K562 (cell line): ENCODE measurements around the gene TCF3. TPM values are rescaled to one million over a fixed set of nuclear protein-coding genes. Genes with fewer than 3 reads are reported as not detected.

ENCODE experiments used
- BRF1 ChIP-seq: IDR thresholded peaks from 3 replicates; pipeline ENCODE4 v1.6.1; 2011; ENCODE audit warnings: borderline replicate concordance, mild to moderate bottlenecking; ENCODE audit not compliant: insufficient read length; ENCODE audit errors: extremely low read depth
- HDAC6 ChIP-seq: IDR thresholded peaks from 2 replicates; pipeline ENCODE4 v1.6.1; 2012; ENCODE audit warnings: low read depth, mild to moderate bottlenecking, control low read depth, inconsistent platforms, low read length, moderate library complexity
- POLR2AphosphoS5 ChIP-seq: IDR thresholded peaks from 2 replicates; pipeline ENCODE4 v1.6.1; 2011; ENCODE audit warnings: mild to moderate bottlenecking, low read depth, low read length, moderate library complexity; ENCODE audit not compliant: control insufficient read depth, insufficient read depth
- SUPT5H ChIP-seq: fragments of 450-650 bp; IDR thresholded peaks from 2 replicates; pipeline ENCODE4 v1.6.1; 2016
- TEAD4 ChIP-seq, 2 experiments: sonication (generic) in 1 of 2; formaldehyde crosslinking in 1 of 2; IDR thresholded peaks; 2 replicates each; pipeline versions ENCODE4 v1.6.1 to v1.8.0; 2012 to 2022; ENCODE audit warnings: borderline replicate concordance in 1 of 2, inconsistent platforms in 1 of 2, low read length in 1 of 2, mild to moderate bottlenecking in 1 of 2, missing genetic modification reagents in 1 of 2
- polyA plus RNA-seq, 8 experiments: library from polyadenylated mRNA; depleted of rRNA in 4 of 8; stranded (reverse) in 5 of 8; unstranded in 3 of 8; fragments of >200 nt; fragmentation: Nextera tagmentation in 2 of 8; fragmentation: Illumina TruSeq in 1 of 8; extraction: Ambion mirVana in 2 of 8; extraction: Trizol in 1 of 8; gene quantifications; 2 replicates each; pipeline versions ENCODE4 v1.2.1 to v1.2.3, GENCODE V29; 2011 to 2014; ENCODE audit warnings: inconsistent platforms in 1 of 8, missing spikeins in 1 of 8
- total RNA-seq, 7 experiments: library from RNA; depleted of rRNA in 6 of 7; stranded (reverse); fragments of >200 nt in 6 of 7; fragmentation: Illumina TruSeq in 2 of 7; extraction: Trizol in 2 of 7; gene quantifications; 2 replicates each; pipeline versions ENCODE4 v1.2.1 to v1.2.3, GENCODE V29; 2011 to 2021; ENCODE audit warnings: low replicate concordance in 1 of 7
- TF ChIP-seq, protein P1 (sequence below): sonication (generic); formaldehyde crosslinking; IDR thresholded peaks from 2 replicates; pipeline ENCODE4 v1.8.1; 2023; ENCODE audit warnings: mild to moderate bottlenecking, missing genetic modification reagents
- TF ChIP-seq, protein P2 (sequence below): fragments of 450-650 bp; formaldehyde crosslinking; IDR thresholded peaks from 2 replicates; pipeline ENCODE4 v1.4.0; 2020; ENCODE audit warnings: mild to moderate bottlenecking, moderate library complexity
- TF ChIP-seq, protein P3 (sequence below): sonication (generic); formaldehyde crosslinking; IDR thresholded peaks from 2 replicates; pipeline ENCODE4 v1.8.0; 2023; ENCODE audit warnings: missing genetic modification reagents, mild to moderate bottlenecking, borderline replicate concordance
- TF ChIP-seq, protein P4 (sequence below), 2 experiments: IDR thresholded peaks in 1 of 2; conservative IDR thresholded peaks in 1 of 2; 2 replicates each; pipeline ENCODE4 v1.6.1; 2016; ENCODE audit warnings: low read depth in 2 of 2, mild to moderate bottlenecking in 1 of 2, missing compliant biosample characterization in 1 of 2, missing genetic modification characterization in 1 of 2, moderate library complexity in 1 of 2

The TCF3 gene
- total and polyA plus RNA-seq, 9 of the 15 experiments (the other 6 are each of a cell fraction or from before 2014, with no cell fraction given), result 5.6 to 259 (median 84.0) TPM

DNA sequence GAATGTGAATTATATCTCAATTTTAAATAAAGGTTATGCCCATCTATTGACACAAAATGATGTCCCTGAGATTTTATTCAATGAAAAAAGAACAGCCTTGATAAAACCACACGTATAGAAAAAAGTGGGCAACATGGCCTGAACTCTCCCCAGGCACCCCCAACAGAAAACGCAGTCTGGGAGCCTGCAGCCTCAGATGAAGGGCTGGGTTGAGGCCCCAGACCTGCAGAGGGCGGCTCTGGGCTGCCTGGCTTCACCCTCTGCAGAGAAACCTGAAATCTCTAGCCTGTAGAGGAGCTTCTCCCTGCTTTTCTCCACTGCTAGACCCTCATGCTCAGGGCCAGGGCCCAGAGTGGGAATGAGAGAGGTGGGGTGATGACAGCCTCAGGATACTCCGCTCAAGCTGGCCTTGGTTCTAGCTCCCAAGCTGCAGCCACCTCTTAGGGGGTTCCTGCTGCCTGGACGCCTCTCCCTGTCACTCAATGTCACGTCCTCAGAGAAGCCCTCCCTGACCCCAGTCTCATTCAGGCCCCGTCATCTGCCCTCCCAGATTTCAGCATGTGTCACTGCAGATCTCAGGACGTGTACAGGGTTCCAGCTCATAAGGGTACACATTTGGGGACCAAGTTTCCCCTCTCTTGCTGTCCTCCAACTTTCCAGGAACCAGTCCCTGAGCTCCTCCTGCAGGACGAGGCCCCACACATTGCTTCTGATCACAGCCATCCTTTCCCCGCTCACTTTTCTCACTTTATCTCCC is 61.6 kb downstream of the TCF3 start (continued):
- TF ChIP-seq, protein P1, sequence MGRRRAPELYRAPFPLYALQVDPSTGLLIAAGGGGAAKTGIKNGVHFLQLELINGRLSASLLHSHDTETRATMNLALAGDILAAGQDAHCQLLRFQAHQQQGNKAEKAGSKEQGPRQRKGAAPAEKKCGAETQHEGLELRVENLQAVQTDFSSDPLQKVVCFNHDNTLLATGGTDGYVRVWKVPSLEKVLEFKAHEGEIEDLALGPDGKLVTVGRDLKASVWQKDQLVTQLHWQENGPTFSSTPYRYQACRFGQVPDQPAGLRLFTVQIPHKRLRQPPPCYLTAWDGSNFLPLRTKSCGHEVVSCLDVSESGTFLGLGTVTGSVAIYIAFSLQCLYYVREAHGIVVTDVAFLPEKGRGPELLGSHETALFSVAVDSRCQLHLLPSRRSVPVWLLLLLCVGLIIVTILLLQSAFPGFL (CRISPR knock-in tag), result 0 out of 2 replicates have a peak, but pooled peaks have one; percentile 26
- TF ChIP-seq POLR2AphosphoS5 (peak; percentile 57; the same call in 1 of the 2 replicates), HDAC6 (no peak), SUPT5H (peak; percentile 58; the same call in 1 of the 2 replicates), TEAD4 (IDR thresholded peaks at IDR 0.05; ENCODE audit: low read length) (peak; percentile 24; the same call in 1 of the 2 replicates), TEAD4 (CRISPR knock-in tag; IDR thresholded peaks at IDR 0.05; ENCODE audit: borderline replicate concordance) (no peak), BRF1 (no peak)
- TF ChIP-seq, protein P2, sequence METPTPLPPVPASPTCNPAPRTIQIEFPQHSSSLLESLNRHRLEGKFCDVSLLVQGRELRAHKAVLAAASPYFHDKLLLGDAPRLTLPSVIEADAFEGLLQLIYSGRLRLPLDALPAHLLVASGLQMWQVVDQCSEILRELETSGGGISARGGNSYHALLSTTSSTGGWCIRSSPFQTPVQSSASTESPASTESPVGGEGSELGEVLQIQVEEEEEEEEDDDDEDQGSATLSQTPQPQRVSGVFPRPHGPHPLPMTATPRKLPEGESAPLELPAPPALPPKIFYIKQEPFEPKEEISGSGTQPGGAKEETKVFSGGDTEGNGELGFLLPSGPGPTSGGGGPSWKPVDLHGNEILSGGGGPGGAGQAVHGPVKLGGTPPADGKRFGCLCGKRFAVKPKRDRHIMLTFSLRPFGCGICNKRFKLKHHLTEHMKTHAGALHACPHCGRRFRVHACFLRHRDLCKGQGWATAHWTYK, result no peak
- TF ChIP-seq, protein P3, sequence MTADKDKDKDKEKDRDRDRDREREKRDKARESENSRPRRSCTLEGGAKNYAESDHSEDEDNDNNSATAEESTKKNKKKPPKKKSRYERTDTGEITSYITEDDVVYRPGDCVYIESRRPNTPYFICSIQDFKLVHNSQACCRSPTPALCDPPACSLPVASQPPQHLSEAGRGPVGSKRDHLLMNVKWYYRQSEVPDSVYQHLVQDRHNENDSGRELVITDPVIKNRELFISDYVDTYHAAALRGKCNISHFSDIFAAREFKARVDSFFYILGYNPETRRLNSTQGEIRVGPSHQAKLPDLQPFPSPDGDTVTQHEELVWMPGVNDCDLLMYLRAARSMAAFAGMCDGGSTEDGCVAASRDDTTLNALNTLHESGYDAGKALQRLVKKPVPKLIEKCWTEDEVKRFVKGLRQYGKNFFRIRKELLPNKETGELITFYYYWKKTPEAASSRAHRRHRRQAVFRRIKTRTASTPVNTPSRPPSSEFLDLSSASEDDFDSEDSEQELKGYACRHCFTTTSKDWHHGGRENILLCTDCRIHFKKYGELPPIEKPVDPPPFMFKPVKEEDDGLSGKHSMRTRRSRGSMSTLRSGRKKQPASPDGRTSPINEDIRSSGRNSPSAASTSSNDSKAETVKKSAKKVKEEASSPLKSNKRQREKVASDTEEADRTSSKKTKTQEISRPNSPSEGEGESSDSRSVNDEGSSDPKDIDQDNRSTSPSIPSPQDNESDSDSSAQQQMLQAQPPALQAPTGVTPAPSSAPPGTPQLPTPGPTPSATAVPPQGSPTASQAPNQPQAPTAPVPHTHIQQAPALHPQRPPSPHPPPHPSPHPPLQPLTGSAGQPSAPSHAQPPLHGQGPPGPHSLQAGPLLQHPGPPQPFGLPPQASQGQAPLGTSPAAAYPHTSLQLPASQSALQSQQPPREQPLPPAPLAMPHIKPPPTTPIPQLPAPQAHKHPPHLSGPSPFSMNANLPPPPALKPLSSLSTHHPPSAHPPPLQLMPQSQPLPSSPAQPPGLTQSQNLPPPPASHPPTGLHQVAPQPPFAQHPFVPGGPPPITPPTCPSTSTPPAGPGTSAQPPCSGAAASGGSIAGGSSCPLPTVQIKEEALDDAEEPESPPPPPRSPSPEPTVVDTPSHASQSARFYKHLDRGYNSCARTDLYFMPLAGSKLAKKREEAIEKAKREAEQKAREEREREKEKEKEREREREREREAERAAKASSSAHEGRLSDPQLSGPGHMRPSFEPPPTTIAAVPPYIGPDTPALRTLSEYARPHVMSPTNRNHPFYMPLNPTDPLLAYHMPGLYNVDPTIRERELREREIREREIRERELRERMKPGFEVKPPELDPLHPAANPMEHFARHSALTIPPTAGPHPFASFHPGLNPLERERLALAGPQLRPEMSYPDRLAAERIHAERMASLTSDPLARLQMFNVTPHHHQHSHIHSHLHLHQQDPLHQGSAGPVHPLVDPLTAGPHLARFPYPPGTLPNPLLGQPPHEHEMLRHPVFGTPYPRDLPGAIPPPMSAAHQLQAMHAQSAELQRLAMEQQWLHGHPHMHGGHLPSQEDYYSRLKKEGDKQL, result no peak
- TF ChIP-seq, protein P4, sequence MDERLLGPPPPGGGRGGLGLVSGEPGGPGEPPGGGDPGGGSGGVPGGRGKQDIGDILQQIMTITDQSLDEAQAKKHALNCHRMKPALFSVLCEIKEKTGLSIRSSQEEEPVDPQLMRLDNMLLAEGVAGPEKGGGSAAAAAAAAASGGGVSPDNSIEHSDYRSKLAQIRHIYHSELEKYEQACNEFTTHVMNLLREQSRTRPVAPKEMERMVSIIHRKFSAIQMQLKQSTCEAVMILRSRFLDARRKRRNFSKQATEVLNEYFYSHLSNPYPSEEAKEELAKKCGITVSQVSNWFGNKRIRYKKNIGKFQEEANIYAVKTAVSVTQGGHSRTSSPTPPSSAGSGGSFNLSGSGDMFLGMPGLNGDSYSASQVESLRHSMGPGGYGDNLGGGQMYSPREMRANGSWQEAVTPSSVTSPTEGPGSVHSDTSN (CRISPR knock-in tag; IDR thresholded peaks at IDR 0.05; ENCODE audit: low read depth), result peak; percentile 33; the same call in 1 of the 2 replicates
- TF ChIP-seq, protein P4 (tag; conservative IDR thresholded peaks at IDR 0.05; ENCODE audit: low read depth), result peak; percentile 50; the same call in 1 of the 2 replicates
